Measurements from ENCODE around the gene ZG16.
"Not testable (repeated sequence)": the region's sequence is repeated elsewhere in the genome, so short reads cannot be mapped to it uniquely, and the experiment has no call there.

The ZG16 gene, protein sequence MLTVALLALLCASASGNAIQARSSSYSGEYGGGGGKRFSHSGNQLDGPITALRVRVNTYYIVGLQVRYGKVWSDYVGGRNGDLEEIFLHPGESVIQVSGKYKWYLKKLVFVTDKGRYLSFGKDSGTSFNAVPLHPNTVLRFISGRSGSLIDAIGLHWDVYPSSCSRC
- total RNA-seq: 0 reads per million in 2 experiments

DNA sequence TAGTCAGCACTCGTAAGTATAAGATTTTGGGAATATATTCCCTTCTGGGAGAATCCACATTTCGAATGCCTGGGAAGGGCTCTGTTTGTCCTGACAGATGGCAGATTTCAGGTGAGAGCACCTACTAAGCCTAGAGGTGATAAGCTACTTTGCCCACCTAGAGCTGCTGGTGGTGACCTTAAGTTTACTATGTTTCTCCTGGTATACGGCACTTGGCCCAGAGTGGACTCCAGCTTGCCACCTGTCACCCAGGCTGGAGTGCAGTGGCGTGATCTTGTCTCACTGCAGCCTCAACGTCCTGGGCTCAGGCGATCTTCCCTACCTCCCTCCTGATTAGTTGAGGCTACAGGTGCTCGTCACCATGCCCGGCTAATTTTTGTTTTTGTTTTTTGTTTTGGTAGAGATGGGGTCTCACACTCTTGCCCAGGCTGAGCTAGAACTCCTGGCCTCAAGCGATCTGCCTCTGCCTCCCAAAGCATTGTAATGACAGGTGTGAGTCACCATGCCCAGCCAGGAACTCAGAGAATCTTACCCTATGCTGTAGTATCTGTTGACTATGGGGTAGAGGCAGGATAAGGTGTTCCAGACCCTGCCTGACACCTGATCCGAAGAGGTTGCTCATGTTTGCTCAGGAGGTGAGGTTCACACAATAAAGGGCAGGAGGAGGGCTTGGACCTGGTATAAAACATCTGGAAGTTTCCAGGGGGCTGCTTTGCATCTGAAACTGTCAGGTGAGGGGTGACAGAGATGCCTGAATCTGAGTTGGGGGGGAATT, at the start of gene ZG16:
Gene ZG16 (plus strand): TSS at position 681 of the 775 bp plus-strand sequence. CDS start 1,011 bp downstream, outside the sequence.
- no peak for DNase-seq (ENCODE audit: low read depth)

DNA sequence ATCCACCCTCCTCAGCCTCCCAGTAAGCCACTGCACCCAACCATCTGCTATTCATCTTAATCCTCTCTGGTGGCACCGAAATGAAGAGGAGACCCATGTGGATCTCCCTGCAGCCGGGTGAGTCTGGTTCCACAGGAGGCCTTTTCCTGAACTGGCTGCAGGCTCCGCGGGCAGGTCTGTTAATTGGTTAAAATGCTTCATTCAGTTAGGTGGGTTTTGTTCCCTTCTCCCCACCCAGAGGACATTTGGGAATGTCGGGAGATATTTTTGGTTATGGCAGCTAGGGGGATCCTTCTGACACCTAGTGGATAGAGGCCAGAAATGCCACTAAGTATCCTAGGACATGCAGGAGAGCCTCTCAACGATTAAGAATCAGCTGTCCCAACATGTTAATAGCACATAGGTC, 48.9 kb upstream of the ZG16 start:
- no peak for DNase-seq (ENCODE audit: low read depth)

DNA sequence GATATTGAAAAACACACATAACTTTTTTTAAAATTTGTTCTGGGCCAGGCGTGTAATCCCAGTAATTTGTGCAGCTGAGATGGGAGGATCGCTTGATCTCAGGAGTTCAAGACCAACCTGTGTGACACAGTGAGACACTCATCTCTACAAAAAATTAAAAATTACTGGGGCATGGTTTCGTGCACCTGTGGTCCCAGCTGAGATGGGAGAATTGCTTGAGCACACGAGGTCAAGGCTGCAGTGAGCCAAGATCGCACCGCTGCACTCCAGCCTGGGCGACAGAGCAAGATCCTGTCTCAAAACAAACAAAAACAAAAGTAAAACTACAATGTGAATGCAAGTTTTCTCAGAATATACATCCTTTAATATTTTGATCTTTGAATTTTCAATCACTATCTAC, 47.4 kb upstream of the ZG16 start:
- DNase-seq (ENCODE audit: low read depth): no peak

DNA sequence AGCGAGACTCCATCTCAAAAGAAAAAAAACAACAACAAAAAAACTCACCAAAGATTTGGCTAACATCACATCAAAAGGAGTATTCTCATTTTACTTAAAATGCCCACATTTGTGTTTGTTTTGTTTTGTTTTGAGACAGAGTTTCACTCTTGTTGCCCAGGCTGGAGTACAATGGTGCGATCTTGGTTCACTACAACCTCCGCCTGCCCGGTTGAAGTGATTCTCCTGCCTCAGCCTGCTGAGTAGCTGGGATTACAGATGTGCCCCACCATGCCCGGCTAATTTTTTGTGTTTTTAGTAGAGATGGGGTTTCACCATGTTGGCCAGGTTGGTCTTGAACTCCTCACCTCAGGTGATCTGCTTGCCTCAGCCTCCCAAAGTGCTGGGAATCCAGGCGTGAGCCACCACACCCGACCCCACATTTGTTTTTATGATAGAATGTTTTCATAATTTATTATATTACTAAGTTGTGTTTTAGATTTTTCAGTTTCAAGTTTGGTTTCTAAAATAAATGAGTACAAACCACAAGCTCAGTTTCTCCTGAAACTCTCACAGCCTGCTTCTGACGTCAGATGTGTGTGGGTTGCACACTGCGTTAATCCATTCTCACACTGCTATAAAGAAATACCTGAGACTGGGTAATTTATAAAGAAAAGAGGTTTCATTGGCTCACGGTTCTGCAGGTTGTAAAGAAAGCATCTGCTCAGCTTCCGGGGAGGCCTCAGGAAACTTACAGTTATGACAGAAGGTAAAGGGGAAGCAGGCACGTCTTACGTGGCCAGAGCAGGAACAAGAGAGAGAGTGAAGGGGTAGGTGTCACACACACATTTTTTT, 46.1 kb upstream of the ZG16 start:
- not testable (repeated sequence) for DNase-seq (ENCODE audit: low read depth)

DNA sequence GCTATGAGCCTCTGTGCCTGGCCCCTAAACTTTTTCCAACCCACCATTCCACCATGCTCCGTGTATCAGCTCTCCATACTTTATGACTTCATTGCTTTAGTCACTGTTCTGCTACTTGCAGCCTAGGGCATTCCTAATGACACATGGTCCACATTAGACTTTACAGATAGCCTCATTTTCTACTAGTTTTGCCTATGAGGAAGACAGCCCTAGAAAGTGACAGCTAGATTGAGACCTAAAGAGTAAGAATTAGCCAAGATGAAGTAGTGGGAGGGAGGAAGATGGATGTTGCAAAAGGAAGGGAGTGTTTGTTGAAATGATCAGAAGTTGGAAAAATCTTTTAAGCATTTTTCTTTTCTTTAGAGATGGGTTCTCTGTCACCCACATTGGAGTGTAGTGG, 43.3 kb upstream of the ZG16 start:
- DNase-seq (ENCODE audit: low read depth): no peak

DNA sequence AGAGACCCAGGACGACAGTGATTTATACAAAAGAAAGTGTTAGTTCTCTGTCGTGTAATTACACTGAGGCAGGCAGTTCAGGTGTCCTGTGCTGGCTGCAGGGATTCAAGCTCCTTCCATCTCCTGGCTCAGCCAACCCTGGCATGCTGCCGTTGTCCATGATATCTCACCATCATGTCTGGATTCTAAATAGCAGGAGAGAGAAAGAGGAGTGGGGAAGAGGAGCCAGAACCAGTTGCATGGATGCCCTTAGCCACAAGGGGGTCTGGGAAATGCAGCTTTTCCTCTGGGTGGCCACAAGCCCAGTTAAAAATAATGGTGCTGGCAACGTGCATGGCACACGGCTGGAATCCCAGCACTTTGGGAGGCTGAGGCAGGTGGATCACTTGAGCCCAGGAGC, 41.9 kb upstream of the ZG16 start:
- no peak for DNase-seq (ENCODE audit: low read depth)

DNA sequence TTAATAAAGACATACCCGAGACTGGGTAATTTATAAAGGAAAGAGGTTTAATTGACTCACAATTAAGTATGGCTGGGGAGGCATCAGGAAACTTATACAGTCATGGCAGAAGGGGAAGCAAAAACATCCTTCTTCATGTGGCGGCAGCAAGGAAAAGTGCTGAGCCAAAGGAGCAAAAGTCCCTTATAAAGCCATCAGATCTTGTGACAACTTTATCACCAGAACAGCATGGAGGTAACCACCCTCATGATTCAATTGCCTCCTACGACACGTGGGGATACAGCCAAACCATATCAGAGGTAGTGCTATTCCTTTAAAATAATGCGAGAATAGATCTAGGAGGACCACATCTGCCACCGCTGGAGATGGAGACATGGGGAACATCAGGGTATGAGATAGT, 41.3 kb upstream of the ZG16 start:
- DNase-seq (ENCODE audit: low read depth): no peak

DNA sequence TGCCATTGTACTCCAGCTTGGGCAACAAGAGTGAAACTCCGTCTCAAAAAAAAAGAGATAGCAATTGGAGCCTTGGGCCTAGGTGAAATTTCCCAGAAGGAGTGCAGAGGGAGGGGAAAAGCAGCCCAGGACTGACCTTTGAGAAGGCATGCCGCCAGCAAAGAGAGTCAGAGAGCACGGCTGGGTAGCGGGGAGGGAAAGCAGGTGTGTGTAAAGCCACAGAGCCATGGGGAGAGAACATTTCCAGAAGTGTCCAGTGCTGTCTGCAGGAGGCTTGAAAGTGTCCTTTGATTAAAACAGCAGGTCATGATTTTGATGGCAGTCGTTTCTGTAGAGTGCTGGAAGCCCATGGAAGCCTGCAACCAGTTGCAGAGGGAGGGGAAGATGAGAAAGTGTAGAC, 40.3 kb upstream of the ZG16 start:
- no peak for DNase-seq (ENCODE audit: low read depth)

DNA sequence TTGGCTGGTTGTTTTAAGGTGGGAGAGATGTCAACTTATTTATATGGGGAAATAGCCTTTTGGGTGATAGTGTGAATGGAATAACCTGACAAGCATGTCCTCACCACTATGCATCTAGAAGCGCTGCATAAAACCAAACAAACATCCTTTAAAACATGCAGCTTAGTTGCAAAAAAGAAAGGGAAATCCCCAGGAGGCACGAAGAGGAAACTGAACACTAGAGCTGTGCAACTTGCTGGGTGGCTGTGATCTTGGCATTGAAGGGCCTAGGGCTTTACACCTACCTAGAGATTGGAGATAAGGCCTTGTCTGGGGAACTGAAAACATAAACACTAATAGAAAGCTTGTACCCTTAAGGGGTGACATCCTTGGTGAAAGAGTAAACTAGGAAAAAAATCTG, 39.5 kb upstream of the ZG16 start:
- DNase-seq (ENCODE audit: low read depth): peak; percentile 49

DNA sequence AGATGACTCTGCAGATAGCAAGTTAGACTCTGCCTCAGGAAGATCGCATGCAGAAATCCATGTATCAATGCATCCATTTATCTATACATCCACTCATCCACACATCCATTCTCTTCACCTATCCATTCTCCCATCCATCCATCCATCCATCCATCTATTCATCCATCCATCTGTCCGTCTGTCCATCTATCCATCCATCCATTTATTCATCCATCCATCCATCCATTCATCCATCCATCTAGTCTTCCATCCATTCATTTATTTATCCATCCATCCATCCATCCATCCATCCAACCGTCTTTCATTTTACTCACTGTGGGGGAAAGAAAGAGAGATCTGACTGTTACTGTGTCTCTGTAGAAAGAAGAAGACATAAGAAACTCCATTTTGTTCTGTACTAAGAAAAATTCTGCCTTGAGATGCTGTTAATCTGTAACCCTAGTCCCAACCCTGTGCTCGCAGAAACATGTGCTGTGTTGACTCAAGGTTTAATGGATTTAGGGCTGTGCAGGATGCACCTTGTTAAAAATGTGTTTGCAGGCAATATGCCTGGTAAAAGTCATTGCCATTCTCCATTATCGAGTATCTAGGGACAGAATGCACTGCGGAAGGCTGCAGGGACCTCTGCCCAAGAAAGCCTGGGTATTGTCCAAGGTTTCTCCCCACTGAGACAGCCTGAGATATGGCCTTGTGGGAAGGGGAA, 38.0 kb upstream of the ZG16 start:
- DNase-seq (ENCODE audit: low read depth): not testable (repeated sequence)

DNA sequence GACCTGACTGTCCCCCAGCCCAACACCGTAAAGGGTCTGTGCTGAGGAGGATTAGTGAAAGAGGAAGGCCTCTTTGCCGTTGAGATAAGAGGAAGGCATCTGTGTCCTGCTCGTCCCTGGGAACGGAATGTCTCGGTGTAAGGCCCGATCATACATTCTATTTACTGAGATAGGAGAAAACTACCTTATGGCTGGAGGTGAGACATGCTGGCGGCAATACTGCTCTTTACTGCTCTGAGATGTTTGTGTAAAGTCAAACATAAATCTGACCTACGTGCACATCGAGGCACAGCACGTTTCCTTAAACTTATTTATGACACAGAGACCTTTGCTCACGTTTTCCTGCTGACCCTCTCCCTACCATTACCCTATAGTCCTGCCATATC, 37.4 kb upstream of the ZG16 start:
- DNase-seq (ENCODE audit: low read depth): not testable (repeated sequence)

DNA sequence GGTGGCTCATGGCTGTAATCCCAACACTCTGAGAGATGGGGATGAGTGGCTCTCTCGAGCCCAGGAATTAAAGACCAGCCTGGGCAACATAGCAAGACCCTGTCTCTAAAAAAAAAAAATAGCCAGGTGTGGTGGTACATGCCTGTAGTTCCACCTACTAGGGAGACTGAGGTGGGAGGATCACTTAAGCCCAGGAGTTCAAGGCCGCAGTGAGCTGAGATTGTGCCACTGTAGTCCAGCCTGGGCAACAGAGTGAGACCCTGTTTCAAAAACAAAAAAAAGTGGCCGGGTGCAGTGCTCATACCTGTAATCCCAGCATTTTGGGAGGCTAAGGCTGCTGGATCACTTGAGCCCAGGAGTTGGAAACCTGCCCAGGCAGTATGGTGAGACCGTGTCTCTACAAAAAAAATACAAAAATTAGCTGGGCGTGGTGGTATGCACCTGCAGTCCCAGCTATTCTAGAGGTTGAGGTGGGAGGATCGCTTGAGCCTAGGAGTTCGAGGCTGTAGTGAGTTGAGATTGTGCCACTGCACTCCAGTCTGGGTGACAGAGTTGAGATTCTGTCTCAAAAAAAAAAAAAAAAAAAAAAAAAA, 35.3 kb upstream of the ZG16 start:
- DNase-seq (ENCODE audit: low read depth): no peak

DNA sequence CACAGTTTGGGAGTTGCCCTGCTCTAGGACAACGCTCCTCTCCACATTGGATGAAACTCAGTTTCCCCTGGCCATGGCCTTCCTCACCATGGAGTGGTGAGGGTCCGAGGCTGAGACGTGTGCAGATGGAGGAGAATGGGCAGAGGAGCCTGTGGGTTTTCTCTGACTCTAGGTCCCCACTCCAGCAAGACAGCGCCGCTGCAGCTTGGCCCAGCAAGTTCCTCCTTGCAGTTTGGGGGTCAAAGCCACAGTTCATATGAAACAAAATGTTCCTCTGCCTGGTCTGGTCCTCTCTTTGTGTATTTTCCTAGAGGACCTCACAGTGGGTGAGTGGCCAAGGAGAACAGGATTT, 34.6 kb upstream of the ZG16 start:
- DNase-seq (ENCODE audit: low read depth): no peak

DNA sequence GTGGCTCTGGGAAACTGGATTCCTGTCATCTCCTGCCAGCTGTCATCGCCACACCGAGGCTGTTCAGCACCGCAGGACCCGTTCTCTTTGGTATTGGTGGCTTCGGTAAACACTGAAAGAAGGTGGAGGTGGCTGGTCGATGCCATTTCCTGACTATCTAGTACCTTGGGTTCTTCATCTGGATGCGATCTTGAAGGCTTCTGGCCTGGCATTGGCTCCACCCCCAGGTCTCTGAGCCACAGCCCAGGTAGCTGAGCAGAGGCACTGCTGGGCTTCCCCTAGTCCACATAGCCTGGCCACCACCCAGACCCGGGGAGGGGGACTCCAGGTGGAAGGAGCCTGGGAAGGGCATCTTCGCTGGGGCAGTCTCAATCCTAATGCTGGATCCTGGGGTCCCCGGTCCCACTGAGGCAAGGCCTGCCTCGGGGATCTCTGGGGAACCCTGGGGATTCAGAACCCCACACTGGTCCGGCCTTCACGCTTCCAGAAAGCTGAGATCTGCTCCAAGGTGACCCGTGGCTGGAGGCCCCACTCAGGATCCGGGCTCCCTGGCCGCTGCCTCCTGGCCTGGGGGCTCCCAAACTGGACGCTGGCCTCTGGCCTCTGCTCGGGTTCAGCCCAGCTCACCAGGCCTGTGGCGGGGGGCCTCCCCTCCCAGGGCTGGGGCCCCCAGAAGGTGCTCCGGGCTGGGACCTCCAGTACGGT, 34.1 kb upstream of the ZG16 start:
- DNase-seq (ENCODE audit: low read depth): no peak

DNA sequence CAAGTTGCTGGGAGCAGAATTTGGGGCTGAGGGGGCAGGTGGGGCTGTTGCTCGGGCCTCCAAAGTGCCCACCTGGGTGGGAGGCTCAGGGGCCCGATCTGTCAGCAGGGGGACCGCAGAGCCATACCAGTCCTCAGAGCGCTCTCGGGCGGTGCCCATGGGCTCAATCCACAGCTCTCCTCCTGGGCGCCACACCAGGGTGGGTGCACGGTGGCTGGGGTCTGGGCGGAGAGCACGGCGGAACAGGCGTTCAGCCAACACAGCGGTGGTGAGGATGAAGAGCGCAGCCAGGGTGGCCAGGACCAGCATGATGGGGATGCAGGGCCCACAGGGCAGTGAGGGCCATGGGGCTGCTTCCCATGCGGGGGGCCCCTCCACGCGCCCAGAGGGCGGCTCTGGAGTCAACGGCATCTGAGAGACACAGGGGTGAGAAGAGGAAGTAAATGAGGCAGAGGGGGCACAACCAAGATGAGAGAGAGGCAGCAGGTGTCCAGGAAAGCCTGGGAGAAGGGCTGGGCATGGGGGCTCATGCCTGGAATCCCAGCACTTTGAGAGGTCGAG, 33.4 kb upstream of the ZG16 start:
- DNase-seq (ENCODE audit: low read depth): no peak

DNA sequence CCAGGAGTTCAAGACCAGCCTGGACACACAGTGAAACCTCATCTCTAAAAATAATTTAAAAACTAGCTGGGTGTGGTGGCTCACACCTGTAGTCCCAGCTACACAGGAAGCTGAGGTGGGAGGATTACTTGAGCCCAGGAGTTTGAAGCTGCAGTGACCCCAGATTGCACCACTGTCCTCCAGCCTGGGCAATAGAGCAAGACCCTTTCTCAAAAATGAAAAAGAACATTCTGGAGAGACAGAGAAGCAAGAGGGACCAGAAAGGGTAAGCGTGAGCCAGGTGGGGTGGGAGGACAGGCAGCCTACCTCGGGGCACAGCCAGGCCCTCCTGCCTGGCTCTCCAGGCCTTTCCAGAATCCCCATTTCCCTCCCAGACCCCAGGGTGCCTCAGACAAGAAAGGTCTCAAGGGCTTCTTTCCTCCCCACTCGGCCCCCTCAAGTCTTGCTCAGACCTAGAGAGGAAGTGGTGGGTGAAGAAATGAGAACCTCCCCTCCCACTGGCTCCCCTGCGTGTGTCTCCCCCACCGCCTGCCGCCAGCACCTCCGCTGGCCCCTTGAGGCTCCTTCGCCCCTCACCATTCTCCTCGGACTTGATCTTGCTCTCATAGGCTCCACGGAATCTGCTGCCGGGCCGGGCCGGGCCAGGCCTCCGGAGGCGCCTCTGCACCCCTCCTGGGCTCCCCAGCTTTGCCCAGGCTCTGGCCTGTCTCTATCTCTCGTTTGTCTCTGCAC, 32.8 kb upstream of the ZG16 start:
- DNase-seq (ENCODE audit: low read depth): no peak

DNA sequence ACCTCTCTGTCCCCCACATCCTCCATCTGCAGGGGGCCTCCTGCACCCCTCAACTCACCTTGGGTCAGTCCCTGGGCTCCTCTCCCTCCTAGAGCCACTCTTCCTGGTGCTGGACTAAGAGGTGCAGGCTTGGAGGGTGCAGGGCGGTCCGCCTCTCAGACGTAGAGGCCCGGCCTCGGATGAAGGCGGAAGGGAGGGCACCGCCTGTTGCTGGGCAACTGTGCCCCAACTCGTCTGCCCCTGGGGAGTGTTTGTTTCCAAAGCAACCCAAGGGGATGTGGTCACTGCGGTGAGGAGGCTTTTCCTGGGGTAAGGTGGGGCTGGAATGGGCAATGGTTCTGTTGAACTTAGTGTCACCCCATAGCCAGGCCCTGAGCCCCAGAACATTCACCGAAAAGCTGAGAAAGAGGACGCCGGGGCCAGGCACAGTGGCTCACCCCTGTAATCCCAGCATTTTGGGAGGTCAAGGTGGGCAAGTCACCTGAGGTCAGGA, 32.2 kb upstream of the ZG16 start, which contains the start of gene C16orf54:
Gene C16orf54 (minus strand): TSS at position 138 of the 493 bp plus-strand sequence. CDS start 1,039 bp downstream, outside the sequence.
- peak; percentile 93 for DNase-seq (ENCODE audit: low read depth)

DNA sequence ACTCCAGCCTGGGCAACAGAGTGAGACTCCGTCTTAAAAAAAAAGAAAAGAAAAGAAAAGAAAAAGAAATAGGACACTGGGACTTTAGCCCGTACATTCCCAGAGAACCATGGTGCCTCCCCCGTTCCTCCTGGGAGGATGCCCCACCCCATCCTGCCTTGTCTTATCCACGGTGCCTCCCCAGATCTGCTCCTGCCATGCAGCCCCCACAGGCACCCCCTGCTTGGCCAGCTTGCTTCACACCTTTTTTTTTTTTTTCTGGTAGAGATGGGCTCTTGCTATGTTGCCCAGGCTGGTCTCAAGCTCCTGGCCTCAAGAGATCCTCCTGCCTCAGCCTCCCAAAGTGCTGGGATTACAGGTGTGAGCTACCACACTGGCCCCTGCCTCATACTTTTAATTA, 31.5 kb upstream of the ZG16 start:
- not testable (repeated sequence) for DNase-seq (ENCODE audit: low read depth)

DNA sequence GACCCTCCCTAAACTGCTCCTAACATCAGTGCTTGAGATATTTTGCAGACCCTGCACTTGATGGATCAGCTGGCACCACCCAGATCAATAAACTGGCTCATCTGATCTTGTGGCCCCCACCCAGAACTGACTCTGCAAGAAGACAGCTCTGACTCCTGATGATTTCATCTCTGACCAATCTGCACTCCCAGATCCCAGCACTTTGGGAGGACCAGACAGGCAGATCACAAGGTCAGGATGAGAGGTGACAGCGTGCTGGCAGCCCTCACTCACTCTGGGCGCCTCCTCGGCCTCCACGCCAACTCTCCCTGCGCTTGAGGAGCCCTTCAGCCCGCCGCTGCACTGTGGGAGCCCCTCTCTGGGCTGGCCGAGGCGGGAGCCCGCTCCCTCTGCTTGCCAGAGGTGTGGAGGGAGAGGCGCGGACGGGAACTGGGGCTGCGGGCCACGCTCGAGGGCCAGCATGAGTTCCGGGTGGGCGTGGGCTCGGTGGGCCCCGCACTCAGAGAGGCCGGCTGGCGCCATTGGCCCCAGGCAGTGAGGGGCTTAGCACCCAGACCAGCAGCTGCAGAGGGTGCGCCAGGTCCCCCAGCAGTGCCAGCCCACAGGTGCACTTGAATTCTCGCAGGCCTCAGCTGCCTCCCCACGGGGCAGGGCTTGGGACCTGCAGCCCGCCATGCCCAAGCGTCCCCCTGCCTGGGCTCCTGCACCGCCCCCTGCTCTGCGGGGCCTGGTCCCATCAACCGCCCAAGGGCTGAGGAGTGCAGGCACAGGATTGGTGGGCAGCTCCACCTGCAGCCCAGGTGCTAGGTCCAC, 29.9 kb upstream of the ZG16 start:
- no peak for DNase-seq (ENCODE audit: low read depth)

All from T follicular helper cell (primary cell).